SK-N-SH treated with all-trans-retinoic acid at 6 μM for 48 hours (cell line): Measurements from ENCODE around the gene SLIT2.

Experiments used
- ARNTL ChIP-seq: fragments of 450-650 bp; formaldehyde crosslinking; IDR thresholded peaks from 2 replicates; pipeline ENCODE4 v1.5.0; 2020; ENCODE audit warnings: low read depth, mild to moderate bottlenecking, moderate library complexity, borderline replicate concordance
- CREB5 ChIP-seq: fragments of 250-450 bp; sonication (Bioruptor Pico); IDR thresholded peaks from 2 replicates; pipeline ENCODE4 v1.5.1; 2020; ENCODE audit warnings: low read depth, mild to moderate bottlenecking, moderate library complexity
- CSDC2 ChIP-seq: fragments of 250-450 bp; sonication (Bioruptor Pico); IDR thresholded peaks from 2 replicates; pipeline ENCODE4 v1.5.0; 2020; ENCODE audit warnings: mild to moderate bottlenecking, moderate library complexity
- GLIS3 ChIP-seq: fragments of 250-450 bp; sonication (Bioruptor Pico); IDR thresholded peaks from 2 replicates; pipeline ENCODE4 v1.5.0; 2020; ENCODE audit warnings: mild to moderate bottlenecking, moderate library complexity
- PATZ1 ChIP-seq: fragments of 250-450 bp; sonication (Bioruptor Pico); IDR thresholded peaks from 2 replicates; pipeline ENCODE4 v1.8.0; 2020; ENCODE audit warnings: mild to moderate bottlenecking, moderate library complexity, borderline replicate concordance
- RARB ChIP-seq: fragments of 250-450 bp; sonication (Bioruptor Pico); IDR thresholded peaks from 2 replicates; pipeline ENCODE4 v1.8.0; 2021; ENCODE audit warnings: mild to moderate bottlenecking, moderate library complexity
- TCF4 ChIP-seq: fragments of 250-450 bp; sonication (Bioruptor Pico); IDR thresholded peaks from 2 replicates; pipeline ENCODE4 v1.8.0; 2021; ENCODE audit warnings: mild to moderate bottlenecking, moderate library complexity, borderline replicate concordance
- TSHZ2 ChIP-seq: fragments of 250-450 bp; sonication (Bioruptor Pico); IDR thresholded peaks from 2 replicates; pipeline ENCODE4 v1.5.0; 2020; ENCODE audit warnings: mild to moderate bottlenecking, moderate library complexity

GRCh38 chr4:20203508-20203907 lies 48.2 kb upstream of the SLIT2 start:
- TF ChIP-seq RARB (CRISPR knock-in tag) = no peak
- TF ChIP-seq GLIS3 (CRISPR knock-in tag) = no peak
- TF ChIP-seq TCF4 (CRISPR knock-in tag) = no peak
- no peak for TF ChIP-seq CREB5 (CRISPR knock-in tag)
- no peak for TF ChIP-seq CSDC2
- TF ChIP-seq TSHZ2 = no peak
- TF ChIP-seq ARNTL (CRISPR knock-in tag) = no peak
- TF ChIP-seq PATZ1 (CRISPR knock-in tag) = no peak
